ENCODE data around the gene DDX51.

DNA sequence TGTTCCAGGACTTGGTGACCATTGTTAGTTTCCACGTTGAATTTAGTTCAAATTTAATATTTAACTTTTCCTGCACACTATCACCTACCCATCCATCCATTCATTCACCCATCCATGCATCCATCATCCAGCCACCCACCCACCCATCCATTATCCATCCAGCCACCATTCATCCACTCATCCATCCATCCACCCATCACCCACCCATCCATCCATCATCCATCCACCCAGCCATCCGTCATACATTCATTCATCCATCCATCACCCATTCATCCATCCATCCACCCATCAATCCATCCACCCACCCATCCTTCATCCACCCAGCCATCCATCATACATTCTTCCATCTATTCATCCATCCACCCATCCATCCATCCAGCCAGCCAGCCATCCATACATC lies 22.0 kb upstream of the DDX51 start:
- TF ChIP-seq, protein P1, sequence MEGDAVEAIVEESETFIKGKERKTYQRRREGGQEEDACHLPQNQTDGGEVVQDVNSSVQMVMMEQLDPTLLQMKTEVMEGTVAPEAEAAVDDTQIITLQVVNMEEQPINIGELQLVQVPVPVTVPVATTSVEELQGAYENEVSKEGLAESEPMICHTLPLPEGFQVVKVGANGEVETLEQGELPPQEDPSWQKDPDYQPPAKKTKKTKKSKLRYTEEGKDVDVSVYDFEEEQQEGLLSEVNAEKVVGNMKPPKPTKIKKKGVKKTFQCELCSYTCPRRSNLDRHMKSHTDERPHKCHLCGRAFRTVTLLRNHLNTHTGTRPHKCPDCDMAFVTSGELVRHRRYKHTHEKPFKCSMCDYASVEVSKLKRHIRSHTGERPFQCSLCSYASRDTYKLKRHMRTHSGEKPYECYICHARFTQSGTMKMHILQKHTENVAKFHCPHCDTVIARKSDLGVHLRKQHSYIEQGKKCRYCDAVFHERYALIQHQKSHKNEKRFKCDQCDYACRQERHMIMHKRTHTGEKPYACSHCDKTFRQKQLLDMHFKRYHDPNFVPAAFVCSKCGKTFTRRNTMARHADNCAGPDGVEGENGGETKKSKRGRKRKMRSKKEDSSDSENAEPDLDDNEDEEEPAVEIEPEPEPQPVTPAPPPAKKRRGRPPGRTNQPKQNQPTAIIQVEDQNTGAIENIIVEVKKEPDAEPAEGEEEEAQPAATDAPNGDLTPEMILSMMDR (conservative IDR thresholded peaks at IDR 0.05; ENCODE audit: low read length) = no peak
- TF ChIP-seq EZH2phosphoT487 (IDR thresholded peaks at IDR 0.05; ENCODE audit: borderline replicate concordance) = no peak
